Loucy (cell line): Measurements from ENCODE around the gene ZYX.

Experiments used
- H2AFZ ChIP-seq: fragments of 200-600 bp; sonication (generic); 2 replicates; pipeline ENCODE4 v1.6.0; 2016; ENCODE audit warnings: antibody characterized with exemption, mild to moderate bottlenecking, low read length, moderate library complexity
- H3F3A ChIP-seq: fragments of 200-600 bp; 2 replicates; pipeline ENCODE4 v1.6.0; 2016; ENCODE audit warnings: antibody characterized with exemption, low read depth, mild to moderate bottlenecking
- H3K27me3 ChIP-seq: fragments of 200-600 bp; sonication (generic); 2 replicates; pipeline ENCODE4 v1.6.1; 2014; ENCODE audit warnings: low read length, mild to moderate bottlenecking; ENCODE audit not compliant: insufficient read depth, poor library complexity, severe bottlenecking
- H3K36me3 ChIP-seq: fragments of 200-600 bp; sonication (generic); 2 replicates; pipeline ENCODE4 v1.6.1; 2016; ENCODE audit warnings: low read length; ENCODE audit not compliant: insufficient read depth
- H3K4me1 ChIP-seq: fragments of 200-600 bp; sonication (generic); 2 replicates; pipeline ENCODE4 v1.5.1; 2014; ENCODE audit warnings: low read length, mild to moderate bottlenecking; ENCODE audit not compliant: insufficient read depth, poor library complexity, severe bottlenecking
- H3K4me2 ChIP-seq: fragments of 200-600 bp; sonication (generic); 2 replicates; pipeline ENCODE4 v1.6.0; 2014; ENCODE audit warnings: antibody characterized with exemption, low read length, low read depth, mild to moderate bottlenecking; ENCODE audit not compliant: poor library complexity, severe bottlenecking
- H3K4me3 ChIP-seq: fragments of 200-600 bp; sonication (generic); 2 replicates; pipeline ENCODE4 v1.5.1; 2014; ENCODE audit warnings: low read length, mild to moderate bottlenecking, mixed read lengths; ENCODE audit not compliant: poor library complexity, severe bottlenecking
- H3K79me2 ChIP-seq: fragments of 200-600 bp; sonication (generic); 2 replicates; pipeline ENCODE4 v1.6.1; 2014; ENCODE audit warnings: low read length; ENCODE audit not compliant: insufficient read depth
- H3K9ac ChIP-seq: fragments of 200-600 bp; sonication (generic); 2 replicates; pipeline ENCODE4 v1.6.0; 2014; ENCODE audit warnings: mild to moderate bottlenecking, low read depth, low read length, moderate library complexity; ENCODE audit not compliant: poor library complexity, severe bottlenecking
- H3K9me2 ChIP-seq: fragments of 200-600 bp; sonication (generic); replicated peaks from 2 replicates; pipeline ENCODE4 v1.6.1; 2016; ENCODE audit warnings: low read depth, low read length, mixed read lengths
- H3K9me3 ChIP-seq: fragments of 200-600 bp; sonication (generic); 2 replicates; pipeline ENCODE4 v1.6.1; 2014; ENCODE audit warnings: mild to moderate bottlenecking, antibody characterized with exemption, low read length, low read depth; ENCODE audit not compliant: insufficient read depth
- H4K20me1 ChIP-seq: fragments of 200-600 bp; sonication (generic); 2 replicates; pipeline ENCODE4 v1.6.0; 2014; ENCODE audit warnings: antibody characterized with exemption, low read length, mild to moderate bottlenecking; ENCODE audit not compliant: insufficient read depth, poor library complexity, severe bottlenecking
- CTCF ChIP-seq: fragments of 200-600 bp; sonication (generic); conservative IDR thresholded peaks from 2 replicates; pipeline ENCODE4 v1.5.1; 2014; ENCODE audit warnings: mild to moderate bottlenecking, antibody characterized with exemption, low read length
- EZH2phosphoT487 ChIP-seq: fragments of 200-600 bp; IDR thresholded peaks from 2 replicates; pipeline ENCODE4 v1.6.1; 2018; ENCODE audit warnings: antibody characterized with exemption, mild to moderate bottlenecking, moderate library complexity, borderline replicate concordance

The ZYX gene

DNA sequence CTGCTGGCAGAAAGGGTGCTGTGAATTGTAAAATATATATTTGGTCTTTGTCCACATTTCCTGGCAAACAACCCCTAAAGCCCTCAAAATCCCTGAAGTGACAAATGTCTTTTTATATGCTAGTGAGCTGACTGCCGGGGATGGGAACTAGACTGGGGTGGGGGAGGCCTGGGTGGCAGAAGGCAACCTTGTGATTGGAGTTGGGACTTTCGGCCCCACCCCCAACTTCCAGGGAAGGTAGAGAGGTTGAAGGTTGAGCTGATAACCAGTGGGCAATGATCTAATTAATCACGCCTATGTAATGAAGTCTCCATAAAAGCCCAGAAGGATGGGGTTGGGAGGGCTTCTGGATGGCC is 24.8 kb downstream of the ZYX start:
- Histone ChIP-seq H3K4me3 (no peak overlapping the region), H2AFZ (no peak overlapping the region), H3K27me3 (no peaks in the 10 kb centered on the region), H3K9me3 (no peaks in the 10 kb centered on the region), H4K20me1 (no peaks in the 10 kb centered on the region), H3K36me3 (no peaks in the 10 kb centered on the region), H3K9me2 (no peaks in the 10 kb centered on the region), H3F3A (peaks cover 5% of the 10 kb centered on the region; the same call in 1 of the 2 replicates), H3K4me2 (no peak overlapping the region), H3K79me2 (peaks cover 13% of the 10 kb centered on the region), H3K4me1 (peaks cover 44% of the 10 kb centered on the region), H3K9ac (no peak overlapping the region)
- TF ChIP-seq CTCF (no peak), EZH2phosphoT487 (no peak)

DNA sequence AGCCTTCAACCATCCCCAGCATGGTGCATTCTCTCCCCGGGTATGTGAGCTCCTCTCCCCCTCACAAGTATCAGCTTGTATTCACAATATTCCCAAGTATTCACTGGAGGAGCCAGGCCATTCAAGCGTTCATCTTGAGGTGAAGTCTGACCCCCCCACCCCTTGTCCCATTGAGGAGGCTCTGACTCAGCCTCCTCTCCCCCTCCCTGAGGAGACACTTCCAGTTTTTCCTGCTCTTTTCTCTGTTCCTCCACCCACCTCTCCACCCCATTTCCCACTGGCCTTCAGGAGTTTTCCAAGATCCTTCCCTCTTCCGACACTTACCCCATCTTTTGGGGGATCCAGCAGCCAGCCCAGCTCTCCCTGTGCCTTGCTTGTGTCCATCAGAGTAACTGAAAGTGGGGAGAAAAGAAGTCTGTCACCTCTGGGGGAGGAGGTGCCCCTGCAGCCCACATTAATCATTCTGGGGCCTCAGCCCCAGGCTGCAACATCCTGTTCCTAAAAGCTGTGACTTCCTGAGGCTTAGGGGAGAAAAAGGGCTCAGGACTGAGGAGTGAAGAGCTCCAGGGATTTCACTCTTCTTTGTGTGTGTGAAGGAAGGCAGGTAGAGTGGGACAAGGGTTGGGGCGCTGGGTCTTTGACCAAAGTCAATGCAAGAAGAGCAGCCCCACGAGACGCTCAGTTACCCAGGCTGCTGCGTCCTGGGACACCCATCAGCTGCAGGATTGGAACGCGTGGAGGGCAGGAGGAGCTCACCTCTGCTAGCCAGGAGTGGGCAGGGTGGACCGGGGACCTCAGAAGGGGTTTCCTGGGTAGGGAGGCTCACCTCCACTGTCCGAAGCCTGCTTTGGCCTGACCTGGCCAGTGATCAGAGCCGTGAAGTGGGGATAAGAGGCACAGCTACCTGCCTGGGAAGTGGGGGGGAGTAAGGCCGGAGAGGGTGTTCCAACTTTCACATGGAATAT is 26.4 kb downstream of the ZYX start:
- no peaks in the 10 kb centered on the region for H3K27me3 ChIP-seq
- H3K4me1 ChIP-seq: peaks cover 54% of the 10 kb centered on the region
- H3K4me3 ChIP-seq: peak overlapping the region; percentile 78
- H2AFZ ChIP-seq: peak overlapping the region; percentile 58
- H3K79me2 ChIP-seq: peaks cover 13% of the 10 kb centered on the region
- H3K9me3 ChIP-seq: no peaks in the 10 kb centered on the region
- TF ChIP-seq EZH2phosphoT487: no peak
- TF ChIP-seq CTCF: no peak
- H4K20me1 ChIP-seq: no peaks in the 10 kb centered on the region
- no peaks in the 10 kb centered on the region for H3K36me3 ChIP-seq
- H3F3A ChIP-seq: peaks cover 5% of the 10 kb centered on the region; the same call in 1 of the 2 replicates
- H3K9ac ChIP-seq: peak overlapping the region; percentile 65
- peak overlapping the region; percentile 91 for H3K4me2 ChIP-seq
- H3K9me2 ChIP-seq: no peaks in the 10 kb centered on the region

DNA sequence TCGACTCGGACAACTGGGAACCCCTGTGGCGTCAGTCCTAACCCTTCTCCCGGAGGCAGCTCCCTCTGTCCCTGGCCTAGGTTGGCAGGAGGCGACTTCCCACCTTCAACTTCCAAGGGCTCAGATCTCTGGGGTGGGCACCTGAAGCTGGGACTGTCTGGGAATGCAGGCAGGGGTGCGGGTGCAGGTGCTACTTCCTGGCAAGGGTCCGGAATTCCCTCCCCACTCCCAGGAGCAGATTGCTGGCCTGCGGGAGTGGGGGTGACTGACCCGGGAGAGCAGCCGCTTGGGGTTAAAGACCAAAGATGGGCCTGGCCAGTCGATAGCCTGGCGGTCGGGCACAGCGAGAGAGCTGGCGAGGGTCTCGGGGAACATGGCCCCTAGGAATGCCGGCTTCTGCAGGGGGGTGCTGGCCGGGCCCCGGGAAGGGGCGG is 27.1 kb downstream of the ZYX start:
- Histone ChIP-seq H3K27me3 (no peaks in the 10 kb centered on the region), H3K4me3 (peak overlapping the region; percentile 78), H3K9me2 (no peaks in the 10 kb centered on the region), H3K9me3 (no peaks in the 10 kb centered on the region), H4K20me1 (no peaks in the 10 kb centered on the region), H3K4me1 (peaks cover 55% of the 10 kb centered on the region), H3K79me2 (peaks cover 13% of the 10 kb centered on the region), H3K4me2 (peak overlapping the region; percentile 91), H3K36me3 (no peaks in the 10 kb centered on the region), H3F3A (peaks cover 5% of the 10 kb centered on the region; the same call in 1 of the 2 replicates), H3K9ac (peak overlapping the region; percentile 65), H2AFZ (peak overlapping the region; percentile 58)
- TF ChIP-seq EZH2phosphoT487 (no peak), CTCF (no peak)
